GM18909 (cell line): ENCODE measurements around the gene RXRA.

Experiments used
- ATAC-seq: cut with Tn5 transposase; IDR thresholded peaks from one replicate; pipeline ENCODE4 v1.9.1; 2021; ENCODE audit warnings: mild to moderate bottlenecking; ENCODE audit not compliant: unreplicated experiment, poor library complexity

RXRA gene

GRCh38 chr9:134438195-134438788, 112.0 kb downstream of the RXRA start:
- no peak for ATAC-seq

- ATAC-seq, result no peak
Observed at GRCh38 chr9:134439368-134439784, 113.1 kb downstream of the RXRA start.

DNA sequence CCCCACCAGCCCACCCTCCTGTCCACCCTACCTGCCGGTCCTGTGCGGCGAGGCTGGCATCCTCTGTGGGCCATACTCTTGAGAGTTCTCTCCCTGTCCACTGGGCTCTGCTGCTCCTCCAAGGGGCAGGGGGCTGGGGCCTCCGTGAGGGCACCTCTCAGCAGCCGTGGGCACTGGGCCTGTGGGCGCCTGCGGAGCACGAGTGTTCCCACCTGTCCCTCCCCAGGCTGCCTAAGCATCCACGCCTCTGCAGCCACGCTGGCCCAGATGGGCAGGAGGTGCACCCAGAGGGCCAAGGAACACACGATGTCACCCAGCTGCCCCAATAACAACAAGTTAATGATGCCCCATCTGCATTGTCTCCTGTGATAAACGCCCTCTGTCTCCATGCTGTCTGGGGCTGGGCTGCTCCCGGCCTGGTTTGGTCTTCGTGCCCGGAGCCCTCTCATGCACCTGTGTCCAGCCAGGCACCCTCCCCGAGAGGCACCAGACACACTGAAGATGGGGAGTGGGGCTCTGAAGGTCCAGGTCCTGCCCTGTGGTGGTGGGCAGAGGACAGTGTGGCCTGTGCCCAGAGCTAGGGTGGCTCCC, 114.5 kb downstream of the RXRA start:
- ATAC-seq, result no peak

- no peak for ATAC-seq
Observed at GRCh38 chr9:134441227-134442084, 115.2 kb downstream of the RXRA start.

DNA sequence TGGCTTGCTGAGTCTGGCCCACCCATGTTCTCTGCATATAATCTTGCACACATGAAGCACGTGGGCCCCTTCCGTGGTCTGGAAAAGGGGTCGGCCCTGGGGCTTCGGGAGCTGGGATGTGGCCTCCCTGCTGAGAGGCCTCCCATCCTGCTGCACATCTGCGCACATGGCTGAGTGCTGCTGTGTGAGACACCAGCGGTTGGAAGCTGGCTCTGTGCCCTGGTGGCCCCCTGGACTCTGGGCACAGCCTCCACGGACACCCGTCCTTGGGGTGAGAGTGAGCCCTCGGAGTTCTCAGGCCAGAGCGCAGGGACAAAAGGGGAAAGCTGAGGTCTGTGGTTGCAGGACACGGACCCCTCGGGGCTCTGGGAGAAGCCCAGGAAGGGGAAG, 115.8 kb downstream of the RXRA start:
- no peak for ATAC-seq

- no peak for ATAC-seq
Observed at GRCh38 chr9:134442486-134443173, 116.4 kb downstream of the RXRA start.

- peak; percentile 82 for ATAC-seq
Observed at GRCh38 chr9:134443174-134444037, 117.2 kb downstream of the RXRA start.

GRCh38 chr9:134444038-134444315, 117.7 kb downstream of the RXRA start:
- ATAC-seq, result no peak

- ATAC-seq, result no peak
Observed at GRCh38 chr9:134445000-134445399, 118.7 kb downstream of the RXRA start.

GRCh38 chr9:134449180-134449916, 123.1 kb downstream of the RXRA start:
- peak; percentile 76 for ATAC-seq

GRCh38 chr9:134451700-134452458, 125.6 kb downstream of the RXRA start:
- no peak for ATAC-seq

DNA sequence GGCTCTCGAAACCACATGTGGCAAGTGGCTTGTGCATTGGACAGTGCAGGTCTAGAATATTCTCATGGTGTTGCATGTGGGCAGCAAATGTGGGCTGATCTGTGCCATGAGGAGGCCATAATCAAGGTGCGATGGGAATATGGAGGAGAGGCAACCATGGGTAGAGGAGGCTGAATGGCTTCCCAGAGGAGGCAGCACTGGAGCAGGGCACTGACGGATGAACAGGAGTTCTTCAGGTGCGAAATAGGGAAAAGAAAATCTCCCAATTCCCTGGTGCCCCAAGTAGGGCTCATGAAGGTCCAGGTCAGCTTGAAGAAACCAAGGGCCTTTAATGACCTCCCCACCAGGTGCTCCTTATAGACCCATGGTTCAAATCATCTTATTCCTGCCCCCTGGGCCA, 126.5 kb downstream of the RXRA start:
- no peak for ATAC-seq

DNA sequence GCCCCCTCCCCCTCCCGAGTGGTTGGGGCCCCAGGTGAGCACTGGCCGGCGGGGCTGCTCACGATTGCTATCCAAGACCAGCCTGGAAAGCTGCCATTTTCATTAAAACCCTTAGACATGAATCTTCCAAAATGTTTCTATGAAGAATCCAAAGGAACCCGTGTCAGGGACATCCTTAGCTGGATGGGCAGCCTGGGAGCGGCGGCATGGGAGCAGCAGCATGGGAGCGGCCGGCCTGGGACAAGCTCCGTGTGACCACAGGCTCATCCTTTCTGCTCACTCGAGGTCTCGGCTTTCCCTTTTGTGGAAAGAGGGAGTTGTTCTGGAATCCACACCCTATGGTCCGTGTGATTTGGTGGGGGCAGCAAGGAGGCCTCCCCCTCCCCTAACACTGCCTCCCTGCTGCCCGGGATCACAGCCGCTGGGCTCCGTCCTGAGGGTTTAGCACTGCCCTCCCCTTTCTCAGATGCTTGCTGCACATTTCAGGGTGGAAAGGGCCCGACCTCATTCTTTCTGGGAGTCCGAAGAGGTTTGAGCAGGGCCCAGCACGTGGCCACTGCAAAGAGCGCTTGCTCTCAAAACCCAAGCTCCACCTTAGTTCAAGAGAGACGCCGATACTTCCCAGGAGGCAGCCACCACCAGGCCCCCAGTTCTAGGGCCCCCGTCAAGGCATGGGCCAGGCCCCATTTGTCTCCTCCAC, 127.7 kb downstream of the RXRA start:
- ATAC-seq, result no peak

DNA sequence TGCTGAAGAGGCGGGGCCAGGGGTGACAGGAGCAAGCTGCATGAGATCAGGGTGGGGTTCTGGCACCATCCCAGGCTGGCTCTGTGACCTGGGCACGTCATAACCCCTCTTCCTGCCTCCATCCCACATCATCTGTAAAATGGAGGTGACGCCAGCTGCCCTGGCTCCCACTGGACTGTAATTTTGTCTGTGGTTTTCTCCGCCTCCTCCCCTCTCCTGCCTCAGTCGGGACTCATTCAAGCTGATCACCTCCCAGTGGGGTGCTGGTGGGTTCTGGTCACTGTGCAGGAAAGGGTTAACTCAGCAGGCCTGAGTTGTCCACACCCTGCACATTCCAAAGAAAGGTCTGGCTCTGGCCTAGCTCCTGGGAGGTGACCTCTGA, 128.2 kb downstream of the RXRA start:
- no peak for ATAC-seq

DNA sequence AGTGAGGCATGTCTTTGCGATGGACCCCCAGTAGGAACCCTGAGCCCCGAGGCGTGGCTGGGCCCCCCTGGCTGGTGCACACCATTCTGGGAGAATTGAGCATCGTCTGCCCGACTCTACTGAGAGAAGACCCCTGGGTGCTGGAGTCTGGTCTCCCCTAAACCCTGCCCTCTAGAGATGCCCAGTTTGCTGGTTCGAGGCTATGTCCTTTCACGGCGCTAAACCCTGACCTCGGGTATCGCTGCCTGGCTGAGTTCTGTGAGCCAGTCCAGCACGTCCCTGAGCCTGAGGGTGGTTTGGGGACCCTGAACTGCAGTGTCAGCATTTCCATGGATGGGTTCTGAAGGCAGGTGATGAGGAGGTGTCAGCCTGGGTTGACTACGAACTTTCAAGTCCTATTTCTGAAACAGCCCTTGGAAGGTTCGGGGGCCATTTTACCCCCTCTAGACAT, 128.8 kb downstream of the RXRA start:
- no peak for ATAC-seq

DNA sequence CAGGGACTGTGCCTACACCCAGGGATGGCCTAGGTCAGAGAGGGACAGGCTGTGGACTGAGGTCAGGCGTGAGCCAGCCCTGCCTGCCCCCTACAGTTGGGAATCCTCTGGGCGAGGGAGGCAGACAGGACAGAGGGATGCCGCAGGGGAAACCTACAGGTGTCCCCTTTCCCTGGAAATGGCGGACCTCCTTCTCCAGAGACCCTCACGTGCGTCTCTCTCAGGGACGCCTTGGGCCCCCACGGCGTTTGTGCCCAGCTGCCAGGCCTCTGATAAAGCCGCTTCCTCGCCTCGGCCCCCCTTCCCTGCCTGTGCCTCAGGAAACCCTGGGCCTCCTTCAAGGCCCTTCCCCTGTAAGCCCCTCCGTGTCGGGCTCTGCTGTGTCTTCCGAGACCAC, 129.3 kb downstream of the RXRA start:
- no peak for ATAC-seq

DNA sequence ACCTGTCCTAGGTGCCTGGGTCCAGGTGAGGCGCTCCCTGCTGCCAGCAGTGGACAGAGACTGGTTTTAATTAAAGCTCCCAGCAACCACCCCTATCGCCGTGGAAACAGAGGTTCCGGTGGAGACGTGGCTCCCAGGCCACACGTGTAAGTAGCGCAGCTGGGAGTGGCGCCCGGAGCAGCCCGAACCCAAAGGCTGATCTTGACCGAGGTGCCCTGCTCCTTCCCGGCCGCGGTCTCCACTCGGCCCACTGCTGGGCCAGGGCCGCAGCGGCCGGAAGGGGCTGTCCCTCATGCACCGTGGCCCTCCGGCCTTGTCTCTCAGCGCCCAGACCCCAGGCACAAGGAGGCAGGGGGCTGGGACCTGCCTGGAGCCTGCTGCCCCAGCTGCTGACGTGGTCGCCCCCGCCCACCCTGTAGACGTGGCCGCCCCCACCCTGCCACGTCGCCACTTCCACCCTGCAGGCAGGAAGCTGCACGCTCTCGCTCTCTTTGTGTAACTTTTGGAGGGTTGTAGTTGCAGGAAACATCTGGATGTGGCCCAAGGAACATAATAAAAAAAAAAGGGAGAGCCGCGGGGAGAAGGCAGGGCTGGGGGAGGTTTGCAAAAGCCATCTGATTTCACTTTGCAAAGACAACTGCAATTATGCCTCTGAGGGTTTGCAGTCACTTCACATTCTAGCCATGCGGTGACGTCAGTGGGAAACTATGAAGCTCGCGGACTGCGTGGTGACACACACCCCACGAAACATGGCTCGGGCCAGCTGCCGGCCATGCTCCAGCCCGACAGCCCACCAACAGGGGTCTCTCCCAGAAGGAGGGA, 129.9 kb downstream of the RXRA start:
- ATAC-seq, result no peak
